Measurements from ENCODE around the gene GIMAP5.

The GIMAP5 gene

DNA sequence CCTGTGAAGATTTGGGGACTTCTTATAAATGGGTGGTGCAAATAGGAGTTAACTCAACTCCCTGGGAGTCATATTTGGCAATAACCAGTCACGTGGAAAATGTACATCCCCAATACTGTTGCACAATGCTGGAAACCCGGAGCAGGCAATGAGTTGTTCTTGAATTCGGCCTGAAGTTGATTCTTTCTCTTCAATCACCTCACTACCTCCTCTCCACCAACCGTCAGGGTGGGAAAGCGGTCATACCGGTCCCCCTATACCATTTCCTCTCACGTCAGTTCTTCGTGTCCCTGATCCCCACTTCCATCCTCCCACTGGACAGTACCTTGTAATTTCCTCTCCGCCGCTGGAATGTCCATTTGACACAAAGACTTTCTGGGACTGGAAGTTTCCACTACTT is 2.8 kb downstream of the GIMAP5 start:
- Mint-ChIP-seq H3K4me1 (peaks cover 72% of the 10 kb centered on the region), H3K27me3 (no peaks in the 10 kb centered on the region), H3K4me3 (peak overlapping the region; percentile 88), H3K9me3 (no peaks in the 10 kb centered on the region), H3K36me3 (peaks cover 75% of the 10 kb centered on the region), H3K27ac (peak overlapping the region; percentile 93)
- CTCF ChIA-PET: interaction anchor here (2.5 to 3.0 kb wide), 2 partner anchors 172 to 292 kb away, joined by 14 to 16 read pairs; partner anchors contain the start of gene GIMAP4
- DNase-seq: peak; percentile 50

DNA sequence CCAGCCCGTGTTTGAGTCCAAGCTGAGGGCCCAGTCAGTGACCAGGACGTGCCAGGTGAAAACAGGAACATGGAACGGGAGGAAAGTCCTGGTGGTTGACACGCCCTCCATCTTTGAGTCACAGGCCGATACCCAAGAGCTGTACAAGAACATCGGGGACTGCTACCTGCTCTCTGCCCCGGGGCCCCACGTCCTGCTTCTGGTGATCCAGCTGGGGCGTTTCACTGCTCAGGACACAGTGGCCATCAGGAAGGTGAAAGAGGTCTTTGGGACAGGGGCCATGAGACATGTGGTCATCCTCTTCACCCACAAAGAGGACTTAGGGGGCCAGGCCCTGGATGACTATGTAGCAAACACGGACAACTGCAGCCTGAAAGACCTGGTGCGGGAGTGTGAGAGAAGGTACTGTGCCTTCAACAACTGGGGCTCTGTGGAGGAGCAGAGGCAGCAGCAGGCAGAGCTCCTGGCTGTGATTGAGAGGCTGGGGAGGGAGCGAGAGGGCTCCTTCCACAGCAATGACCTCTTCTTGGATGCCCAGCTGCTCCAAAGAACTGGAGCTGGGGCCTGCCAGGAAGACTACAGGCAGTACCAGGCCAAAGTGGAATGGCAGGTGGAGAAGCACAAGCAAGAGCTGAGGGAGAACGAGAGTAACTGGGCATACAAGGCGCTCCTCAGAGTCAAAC is 5.2 kb downstream of the GIMAP5 start:
- peaks cover 93% of the 10 kb centered on the region for H3K36me3 Mint-ChIP-seq
- H3K27ac Mint-ChIP-seq: peak overlapping the region; percentile 93
- H3K27me3 Mint-ChIP-seq: no peaks in the 10 kb centered on the region
- DNase-seq: no peak
- peaks cover 75% of the 10 kb centered on the region for H3K4me1 Mint-ChIP-seq
- no peaks in the 10 kb centered on the region for H3K9me3 Mint-ChIP-seq
- H3K4me3 Mint-ChIP-seq: peak overlapping the region; percentile 88
- CTCF ChIA-PET: interaction anchor here (0.6 to 2.5 kb wide), 14 partner anchors 9 to 294 kb away, joined by 3 to 14 read pairs (median 4); partner anchors contain the start of gene GIMAP1

DNA sequence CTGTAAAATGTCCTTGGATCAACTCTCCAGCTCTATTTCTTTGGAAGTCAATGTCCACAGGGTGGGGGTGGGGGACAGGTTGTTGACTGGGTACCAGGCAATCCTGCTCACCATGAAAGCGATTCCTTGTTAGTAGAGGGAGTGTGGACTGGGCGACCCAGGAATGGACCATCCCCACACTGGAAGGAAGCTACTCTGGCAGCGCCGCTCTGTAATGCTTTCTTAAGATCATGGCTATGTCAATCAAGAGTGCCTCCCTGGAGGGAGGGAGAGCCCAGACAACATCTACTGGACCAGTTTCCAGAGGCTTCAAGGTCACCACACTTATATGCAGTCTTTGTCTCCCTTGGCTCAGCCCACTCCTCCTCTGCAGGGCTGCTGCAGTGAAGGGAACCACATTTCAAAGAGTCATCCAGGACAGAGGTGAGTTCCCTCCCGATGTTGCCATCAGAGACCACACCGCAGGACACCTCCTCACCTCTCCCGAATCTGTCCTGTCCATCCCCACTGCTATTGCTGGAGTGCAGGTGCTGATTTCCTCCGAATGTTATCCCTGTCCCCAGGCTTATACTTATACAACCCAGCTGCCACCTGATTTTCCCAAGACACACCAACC is 6.9 kb downstream of the GIMAP5 start:
- Mint-ChIP-seq H3K36me3 (peaks cover 79% of the 10 kb centered on the region), H3K27me3 (no peaks in the 10 kb centered on the region), H3K9me3 (no peaks in the 10 kb centered on the region), H3K27ac (peak overlapping the region; percentile 93), H3K4me3 (peak overlapping the region; percentile 88), H3K4me1 (peaks cover 93% of the 10 kb centered on the region)
- CTCF ChIA-PET: interaction anchor here (1.3 to 3.1 kb wide), 3 partner anchors 11 to 295 kb away, joined by 4 to 16 read pairs (median 5); no protein-coding TSS in a partner anchor
- no peak for DNase-seq

DNA sequence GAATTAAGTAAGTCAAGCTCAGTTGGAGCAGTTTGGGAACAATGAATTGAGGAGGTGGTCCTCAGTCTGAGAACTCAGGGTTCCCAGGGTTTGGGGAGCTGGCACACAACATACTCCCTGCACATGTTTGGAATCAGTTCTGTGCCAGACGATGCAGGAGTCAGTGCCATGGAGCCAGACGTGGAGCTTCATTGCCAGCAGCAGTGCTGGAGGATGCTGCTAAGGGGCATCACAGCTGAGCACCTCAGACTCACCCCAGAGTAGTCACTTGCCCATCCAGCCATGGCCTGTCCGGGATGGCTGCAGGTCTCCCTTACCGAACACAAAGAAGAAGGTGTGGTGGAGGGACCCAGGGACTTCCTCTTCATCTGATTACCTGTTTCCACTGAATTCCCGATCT is 7.9 kb downstream of the GIMAP5 start:
- Mint-ChIP-seq H3K27me3 (no peaks in the 10 kb centered on the region), H3K27ac (peak overlapping the region; percentile 84), H3K36me3 (peaks cover 72% of the 10 kb centered on the region), H3K9me3 (no peaks in the 10 kb centered on the region), H3K4me1 (peaks cover 98% of the 10 kb centered on the region), H3K4me3 (peak overlapping the region; percentile 88)
- CTCF ChIA-PET: interaction anchor here (1.8 to 3.1 kb wide), 2 partner anchors 10 to 296 kb away, joined by 5 to 16 read pairs; no protein-coding TSS in a partner anchor
- DNase-seq: no peak

DNA sequence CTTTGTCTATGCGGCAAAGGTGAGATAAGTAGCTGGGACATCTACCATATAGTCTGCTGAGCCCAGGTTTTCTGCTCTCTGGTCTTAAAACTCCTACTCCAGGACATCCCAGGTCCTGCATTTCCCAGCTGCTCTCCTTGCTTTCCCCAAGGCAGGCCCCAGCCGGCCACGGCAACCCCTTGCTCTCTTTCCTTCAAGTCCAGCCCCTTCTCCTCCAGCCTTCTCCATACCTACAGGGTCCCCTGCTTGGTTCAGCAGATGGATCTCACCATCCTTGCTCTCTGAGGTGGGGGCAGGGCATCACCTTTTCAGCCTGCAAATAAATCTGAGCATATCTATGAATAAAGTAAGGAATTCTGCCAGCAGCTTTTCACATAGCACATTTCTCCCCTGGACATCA is 8.7 kb downstream of the GIMAP5 start:
- DNase-seq: no peak
- Mint-ChIP-seq H3K27me3 (no peaks in the 10 kb centered on the region), H3K36me3 (peaks cover 70% of the 10 kb centered on the region), H3K9me3 (no peaks in the 10 kb centered on the region), H3K27ac (peak overlapping the region; percentile 84), H3K4me3 (peak overlapping the region; percentile 88), H3K4me1 (peaks cover 98% of the 10 kb centered on the region)
- CTCF ChIA-PET: interaction anchor here (1.5 to 3.1 kb wide), 3 partner anchors 9 to 296 kb away, joined by 3 to 16 read pairs (median 5); no protein-coding TSS in a partner anchor

DNA sequence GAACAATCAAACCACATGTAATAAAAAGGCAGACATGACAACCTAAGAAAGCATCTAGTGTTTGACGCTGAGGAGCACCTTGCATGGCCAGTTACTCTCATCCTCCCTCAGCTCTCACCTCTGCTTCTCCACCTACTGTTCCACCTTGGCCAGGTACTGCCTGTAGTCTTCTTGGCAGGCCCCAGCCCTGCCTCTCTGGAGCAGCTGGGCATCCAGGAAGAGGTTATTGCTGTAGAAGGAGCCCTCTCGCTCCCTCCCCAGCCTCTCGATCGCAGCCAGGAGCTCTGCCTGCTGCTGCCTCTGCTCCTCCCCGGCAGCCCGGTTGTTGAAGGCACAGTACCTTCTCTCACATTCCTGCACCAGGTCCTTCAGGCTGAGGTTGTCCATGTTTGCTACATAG is 9.7 kb downstream of the GIMAP5 start:
- Mint-ChIP-seq H3K4me3 (no peak overlapping the region), H3K4me1 (peaks cover 93% of the 10 kb centered on the region), H3K36me3 (peaks cover 60% of the 10 kb centered on the region), H3K27ac (peak overlapping the region; percentile 50), H3K9me3 (no peaks in the 10 kb centered on the region), H3K27me3 (no peaks in the 10 kb centered on the region)
- CTCF ChIA-PET: interaction anchor here (1.5 to 3.1 kb wide), 2 partner anchors 8 to 10 kb away, joined by 3 to 16 read pairs; no protein-coding TSS in a partner anchor
- no peak for DNase-seq

DNA sequence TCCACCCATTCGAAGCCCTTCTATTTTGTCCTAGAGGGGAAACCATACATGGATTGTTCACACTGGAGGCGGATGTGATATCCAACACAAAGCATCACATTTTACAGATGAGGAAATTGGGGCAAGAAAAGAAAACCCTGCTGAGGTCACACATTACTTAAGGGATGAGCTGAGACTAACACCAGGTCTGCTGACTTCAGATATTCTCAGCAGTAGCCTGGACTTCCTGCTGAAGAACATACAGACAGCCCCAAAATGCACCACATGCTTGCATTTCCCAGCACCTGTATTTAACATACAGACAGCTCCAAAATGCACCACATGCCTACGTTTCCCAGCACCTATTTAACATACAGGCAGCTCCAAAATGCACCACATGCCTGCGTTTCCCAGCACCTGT is 11.2 kb downstream of the GIMAP5 start:
- peak overlapping the region; percentile 73 for H3K27ac Mint-ChIP-seq

DNA sequence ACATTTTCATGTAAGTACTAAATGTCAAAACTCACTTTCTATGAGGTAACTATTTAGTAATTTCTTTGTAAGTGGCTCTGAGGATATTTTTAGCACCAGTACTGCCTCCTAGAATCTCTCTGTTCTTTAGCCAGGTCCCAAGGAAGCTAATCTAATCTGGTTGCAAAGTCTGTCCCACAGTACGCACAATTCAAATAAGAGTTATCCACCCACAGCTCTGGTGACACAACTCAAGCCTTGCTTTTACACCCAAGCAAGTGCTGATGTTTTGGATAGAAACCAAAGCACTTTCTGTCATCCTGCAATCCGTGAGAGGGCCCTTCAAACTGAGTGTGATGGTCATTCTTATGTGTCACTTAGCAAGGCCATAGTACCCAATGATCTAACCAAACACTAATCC is 14.5 kb downstream of the GIMAP5 start:
- Mint-ChIP-seq H3K4me1 (peaks cover 89% of the 10 kb centered on the region), H3K27ac (peak overlapping the region; percentile 42), H3K9me3 (no peaks in the 10 kb centered on the region), H3K27me3 (no peaks in the 10 kb centered on the region), H3K4me3 (no peak overlapping the region), H3K36me3 (peaks cover 20% of the 10 kb centered on the region)
- CTCF ChIA-PET: interaction anchor here (0.9 kb wide), 1 partner anchor 9 kb away, joined by 4 read pairs; no protein-coding TSS in a partner anchor
- DNase-seq: no peak

More for the DNA sequence above, 11.2 kb downstream of the GIMAP5 start:
- Mint-ChIP-seq H3K9me3 (no peaks in the 10 kb centered on the region), H3K36me3 (peaks cover 50% of the 10 kb centered on the region), H3K4me1 (peaks cover 89% of the 10 kb centered on the region), H3K27me3 (no peaks in the 10 kb centered on the region), H3K4me3 (no peak overlapping the region)
- CTCF ChIA-PET: interaction anchor here (0.6 to 0.8 kb wide), 3 partner anchors 34 to 299 kb away, joined by 3 read pairs; partner anchors contain the start of gene GIMAP4
- no peak for DNase-seq

DNA sequence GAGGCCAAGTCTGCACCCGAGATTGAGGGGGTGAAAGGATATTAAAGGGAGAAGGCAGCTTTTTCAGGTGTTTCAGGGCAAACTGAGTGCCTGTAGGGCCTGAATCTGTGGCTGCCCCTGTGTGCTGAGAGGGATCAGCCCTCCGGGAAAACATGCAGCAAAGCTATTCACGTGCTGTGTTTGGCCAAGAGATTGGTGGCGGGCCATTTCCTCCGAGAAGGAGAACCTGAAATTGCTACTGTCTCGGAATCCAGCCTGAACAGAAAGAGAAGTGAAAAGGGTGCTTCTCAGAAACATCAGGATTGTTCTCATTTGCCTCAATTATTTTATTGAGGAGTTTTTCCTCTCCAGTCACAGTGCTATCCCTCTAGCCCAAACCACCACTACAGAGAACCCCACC is 16.0 kb downstream of the GIMAP5 start:
- Mint-ChIP-seq H3K4me3 (no peak overlapping the region), H3K27ac (peak overlapping the region; percentile 67), H3K4me1 (peaks cover 85% of the 10 kb centered on the region), H3K36me3 (peaks cover 11% of the 10 kb centered on the region), H3K27me3 (no peaks in the 10 kb centered on the region), H3K9me3 (no peaks in the 10 kb centered on the region)
- CTCF ChIA-PET: interaction anchor here (0.9 to 4.7 kb wide), 3 partner anchors 20 to 303 kb away, joined by 3 to 72 read pairs (median 30); partner anchors contain the start of genes GIMAP4 and GIMAP8
- no peak for DNase-seq

DNA sequence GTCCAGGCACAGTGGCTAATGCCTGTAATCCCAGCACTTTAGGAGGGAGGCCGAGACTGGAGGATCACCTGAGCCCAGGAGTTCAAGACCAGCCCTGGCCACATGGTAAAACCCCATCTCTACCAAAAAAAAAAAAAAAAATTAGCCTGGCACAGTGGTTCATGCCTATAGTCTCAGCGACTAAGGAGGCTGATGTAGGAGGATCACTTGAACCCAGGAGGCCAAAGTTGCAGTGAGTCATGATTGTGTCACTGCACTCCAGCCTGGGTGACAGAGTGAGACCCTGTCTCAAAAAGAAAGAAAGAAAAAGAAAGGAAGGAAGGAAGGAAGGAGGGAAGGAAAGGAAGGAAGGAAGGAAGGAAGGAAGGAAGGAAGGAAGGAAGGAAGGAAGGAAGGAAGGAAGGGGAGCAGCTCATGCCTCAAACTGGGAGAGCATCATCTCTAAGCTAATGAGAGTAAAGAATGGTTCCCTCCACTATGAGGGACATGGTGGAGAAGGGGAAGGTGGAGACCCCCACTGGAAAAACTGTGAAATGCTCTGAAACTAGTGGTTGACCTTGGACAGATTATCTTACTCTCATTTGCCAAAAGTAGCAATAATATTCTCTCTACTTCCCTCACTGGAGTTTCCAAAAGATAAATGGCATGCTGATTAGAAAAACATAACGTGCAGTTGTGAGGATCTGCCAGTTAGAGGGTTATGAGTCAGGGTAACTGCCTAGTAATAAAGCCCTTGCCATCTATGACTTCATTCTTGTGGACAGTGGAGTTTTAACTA is 16.8 kb downstream of the GIMAP5 start:
- H3K9me3 Mint-ChIP-seq: no peaks in the 10 kb centered on the region
- CTCF ChIA-PET: interaction anchor here (0.7 to 4.7 kb wide), 9 partner anchors 8 to 347 kb away, joined by 3 to 72 read pairs (median 6); partner anchors contain the start of genes GIMAP4, GIMAP6 and GIMAP8
- H3K4me1 Mint-ChIP-seq: peaks cover 77% of the 10 kb centered on the region
- DNase-seq: no peak
- H3K27ac Mint-ChIP-seq: peak overlapping the region; percentile 92
- H3K27me3 Mint-ChIP-seq: no peaks in the 10 kb centered on the region
- H3K4me3 Mint-ChIP-seq: peak overlapping the region; percentile 31
- peaks cover 11% of the 10 kb centered on the region for H3K36me3 Mint-ChIP-seq

DNA sequence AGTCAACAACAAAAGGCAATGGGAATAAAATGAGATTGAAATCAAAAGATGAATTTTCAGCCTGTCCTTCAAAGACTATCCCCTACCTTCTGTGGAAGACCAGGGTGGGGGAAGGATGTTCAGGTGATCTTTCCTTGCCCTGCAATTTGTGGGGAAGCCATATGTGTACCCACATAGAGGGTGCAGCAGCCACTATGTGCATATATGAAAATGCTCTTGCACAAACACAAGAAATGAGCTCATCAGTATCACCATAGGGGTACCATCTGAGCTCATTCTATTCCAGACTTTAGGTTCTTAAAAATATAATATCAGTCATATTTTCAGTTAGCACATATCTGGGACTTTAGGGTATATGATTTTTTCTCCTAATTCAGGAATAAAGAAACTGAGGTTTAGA is 17.7 kb downstream of the GIMAP5 start:
- Mint-ChIP-seq H3K27me3 (no peaks in the 10 kb centered on the region), H3K4me3 (peak overlapping the region; percentile 71), H3K27ac (peak overlapping the region; percentile 96), H3K9me3 (peaks cover under 1% of the 10 kb centered on the region), H3K36me3 (peaks cover 11% of the 10 kb centered on the region), H3K4me1 (peaks cover 68% of the 10 kb centered on the region)
- DNase-seq: no peak
- CTCF ChIA-PET: interaction anchor here (1.1 to 4.7 kb wide), 15 partner anchors 9 to 314 kb away, joined by 3 to 72 read pairs (median 6); partner anchors contain the start of genes GIMAP1, GIMAP4, GIMAP6 and GIMAP8

DNA sequence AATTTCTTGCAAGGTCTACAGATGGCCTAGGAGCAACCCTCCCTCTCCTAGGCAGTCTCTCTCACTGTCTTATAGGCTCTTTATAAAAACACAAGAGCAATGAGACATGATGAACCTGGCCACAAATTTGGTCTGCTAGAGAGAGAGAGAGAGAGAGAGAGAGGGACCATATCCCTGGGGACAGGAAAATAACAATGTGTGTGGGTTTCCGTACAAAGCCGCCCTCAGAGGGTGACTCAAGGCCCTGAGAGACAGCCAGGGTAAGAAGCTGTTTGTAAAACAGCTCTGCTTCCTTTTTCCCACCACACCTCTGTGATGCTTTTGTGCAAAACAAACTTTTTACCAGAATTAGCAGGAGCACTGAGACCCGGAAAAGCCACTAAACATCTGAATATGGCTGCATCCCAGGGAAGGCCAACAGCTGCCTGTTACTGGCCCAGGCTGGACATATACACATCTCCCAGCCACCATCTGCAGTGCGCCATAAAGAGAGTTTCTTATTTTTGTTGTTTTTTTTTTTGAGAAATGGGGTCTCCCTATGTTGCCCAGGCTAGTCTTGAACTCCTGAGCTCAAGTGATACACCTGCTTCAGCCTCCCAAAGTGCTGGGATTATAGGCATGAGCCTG is 18.4 kb downstream of the GIMAP5 start:
- DNase-seq: peak; percentile 86
- H3K27me3 Mint-ChIP-seq: no peaks in the 10 kb centered on the region
- peak overlapping the region; percentile 96 for H3K27ac Mint-ChIP-seq
- H3K36me3 Mint-ChIP-seq: peaks cover 11% of the 10 kb centered on the region
- H3K4me1 Mint-ChIP-seq: peaks cover 61% of the 10 kb centered on the region
- H3K4me3 Mint-ChIP-seq: peak overlapping the region; percentile 71
- peaks cover 6% of the 10 kb centered on the region for H3K9me3 Mint-ChIP-seq
- CTCF ChIA-PET: interaction anchor here (0.7 to 4.7 kb wide), 18 partner anchors 10 to 315 kb away, joined by 3 to 72 read pairs (median 6); partner anchors contain the start of genes GIMAP1, GIMAP4, GIMAP6 and GIMAP8

DNA sequence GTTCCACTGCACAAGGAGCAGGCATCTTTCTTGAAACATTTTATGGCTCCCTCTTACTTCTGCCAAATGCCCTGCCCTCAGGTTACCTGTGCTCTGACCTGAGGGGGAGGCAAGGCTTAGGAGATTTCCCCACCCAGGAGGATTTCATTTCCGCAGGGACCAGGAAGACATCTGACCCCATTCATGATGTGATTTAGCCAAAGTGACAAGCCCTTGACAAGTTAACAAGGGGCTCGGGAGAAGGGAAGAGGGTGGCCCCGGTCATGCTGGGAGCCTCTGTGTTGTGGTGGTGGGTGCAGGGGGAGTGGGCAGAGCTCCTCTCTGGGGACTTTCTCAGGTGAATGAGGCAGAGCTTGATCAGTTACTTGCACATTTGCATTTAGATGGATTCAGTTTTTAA is 18.9 kb downstream of the GIMAP5 start:
- Mint-ChIP-seq H3K4me1 (peaks cover 58% of the 10 kb centered on the region), H3K27ac (peak overlapping the region; percentile 96), H3K4me3 (peak overlapping the region; percentile 71), H3K36me3 (peaks cover 10% of the 10 kb centered on the region), H3K9me3 (peaks cover 7% of the 10 kb centered on the region), H3K27me3 (no peaks in the 10 kb centered on the region)
- CTCF ChIA-PET: interaction anchor here (0.7 to 4.7 kb wide), 19 partner anchors 10 to 349 kb away, joined by 3 to 72 read pairs (median 6); partner anchors contain the start of genes GIMAP1, GIMAP4, GIMAP6 and GIMAP8
- DNase-seq: no peak

Data from activated naive CD4-positive, alpha-beta T cell treated with anti-CD3 and anti-CD28 coated beads, Interleukin-2, amount 10 ng/mL, durations not matched to agents 7 days and 5 days (primary cell).